Mesendoderm (in vitro differentiated cells): ENCODE results near the gene PNKD.
"Not testable (repeated sequence)": the region's sequence is repeated elsewhere in the genome, so short reads cannot be mapped to it uniquely, and the experiment has no call there.

Experiments used
- DNase-seq: peaks from one replicate; pipeline ENCODE4 v3.0.0; 2013
- H2AK5ac ChIP-seq: 2 replicates; pipeline ENCODE4 v1.6.1; 2013; ENCODE audit warnings: low read length, inconsistent platforms
- H2BK120ac ChIP-seq: 2 replicates; pipeline ENCODE4 v1.6.1; 2013; ENCODE audit warnings: low read depth, mild to moderate bottlenecking, low read length, moderate library complexity, mixed read lengths
- H2BK15ac ChIP-seq: replicated peaks from 2 replicates; pipeline ENCODE4 v1.6.1; 2013; ENCODE audit warnings: low read depth, mild to moderate bottlenecking, moderate library complexity
- H2BK5ac ChIP-seq: 2 replicates; pipeline ENCODE4 v1.6.1; 2013; ENCODE audit warnings: low read length, inconsistent platforms
- H3K18ac ChIP-seq: 2 replicates; pipeline ENCODE4 v1.6.1; 2013; ENCODE audit warnings: mild to moderate bottlenecking, low read length, mixed read lengths
- H3K23ac ChIP-seq: one replicate; pipeline ENCODE4 v1.6.1; 2013; ENCODE audit warnings: low read length
- H3K27ac ChIP-seq: 2 replicates; pipeline ENCODE4 v1.5.1; 2013; ENCODE audit warnings: low read depth, mild to moderate bottlenecking, inconsistent platforms, low read length, moderate library complexity
- H3K27me3 ChIP-seq: 2 replicates; pipeline ENCODE4 v1.6.1; 2013; ENCODE audit warnings: low read length, control low read depth, mild to moderate bottlenecking, inconsistent platforms; ENCODE audit not compliant: insufficient read depth, poor library complexity
- H3K36me3 ChIP-seq: 2 replicates; pipeline ENCODE4 v1.6.1; 2013; ENCODE audit warnings: low read length, inconsistent platforms; ENCODE audit not compliant: control insufficient read depth, insufficient read depth
- H3K4ac ChIP-seq: one replicate; pipeline ENCODE4 v1.6.1; 2013; ENCODE audit warnings: low read depth, mild to moderate bottlenecking, low read length, moderate library complexity
- H3K4me1 ChIP-seq: 2 replicates; pipeline ENCODE4 v1.6.1; 2013; ENCODE audit warnings: low read depth, low read length, inconsistent platforms; ENCODE audit not compliant: control insufficient read depth
- H3K4me2 ChIP-seq: 2 replicates; pipeline ENCODE4 v1.6.1; 2013; ENCODE audit warnings: low read length
- H3K4me3 ChIP-seq: 2 replicates; pipeline ENCODE4 v1.5.1; 2013; ENCODE audit warnings: mild to moderate bottlenecking, low read length
- H3K56ac ChIP-seq: one replicate; pipeline ENCODE4 v1.6.1; 2013; ENCODE audit warnings: low read length
- H3K79me1 ChIP-seq: 2 replicates; pipeline ENCODE4 v1.6.1; 2013; ENCODE audit warnings: low read length, inconsistent platforms
- H3K79me2 ChIP-seq: 2 replicates; pipeline ENCODE4 v1.6.1; 2013; ENCODE audit warnings: mild to moderate bottlenecking, low read length; ENCODE audit not compliant: control insufficient read depth, insufficient read depth
- H3K9ac ChIP-seq: 2 replicates; pipeline ENCODE4 v1.6.1; 2013; ENCODE audit warnings: low read length, inconsistent platforms
- H4K5ac ChIP-seq: one replicate; pipeline ENCODE4 v1.6.1; 2013; ENCODE audit warnings: low read length
- H4K8ac ChIP-seq: one replicate; pipeline ENCODE4 v1.6.1; 2013; ENCODE audit warnings: low read depth, mild to moderate bottlenecking, control low read depth, low read length, moderate library complexity
- WGBS: extraction: QIAGEN DNeasy Blood & Tissue Kit; methylation state at CpG from one replicate; pipeline ENCODE4 v1.1.7; 2013; ENCODE audit warnings: low lambda C conversion rate, missing lambda C conversion rate; ENCODE audit not compliant: insufficient coverage; ENCODE audit errors: extremely low coverage; 5-methylcytosine and 5-hydroxymethylcytosine counted together

PNKD gene

DNA sequence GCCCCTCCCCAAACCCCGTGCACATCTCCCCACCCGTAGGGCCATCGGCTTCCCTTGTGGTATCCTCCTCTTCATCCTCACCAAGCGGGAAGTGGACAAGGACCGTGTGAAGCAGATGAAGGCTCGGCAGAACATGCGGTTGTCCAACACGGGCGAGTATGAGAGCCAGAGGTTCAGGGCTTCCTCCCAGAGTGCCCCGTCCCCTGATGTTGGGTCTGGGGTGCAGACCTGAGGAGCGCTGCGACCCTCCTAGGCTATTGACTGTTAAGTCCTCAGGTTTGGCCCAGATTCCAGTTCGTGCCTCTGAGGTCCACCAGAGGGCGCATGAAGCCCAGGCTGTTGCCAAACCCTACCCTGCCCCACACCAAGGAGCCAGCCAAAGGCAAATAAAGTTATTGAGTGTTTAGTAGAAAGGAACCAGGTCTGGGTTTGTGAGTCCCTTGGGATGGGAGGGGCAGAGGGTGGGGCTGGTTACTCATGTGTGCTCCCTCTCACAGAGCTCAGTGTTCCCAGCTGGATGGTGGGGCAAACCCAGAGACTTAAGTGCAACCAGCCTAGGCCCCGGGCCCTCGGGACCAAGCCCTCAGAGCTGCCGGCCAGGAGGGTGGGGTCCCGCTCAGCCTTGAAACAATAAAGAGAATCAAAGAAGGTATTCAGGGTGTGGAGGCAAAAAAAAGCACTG lies 2.4 kb downstream of the PNKD start:
- DNase-seq, result peak; percentile 89
- H3K4me1 ChIP-seq, result no peaks in the 10 kb centered on the region
- no peak overlapping the region for H2AK5ac ChIP-seq
- no CpG with 5 or more reads among the region's 18 CpGs for WGBS
- no peak overlapping the region for H3K18ac ChIP-seq
- no peak overlapping the region for H2BK120ac ChIP-seq
- H4K8ac ChIP-seq, result no peak overlapping the region
- no peaks in the 10 kb centered on the region for H3K27me3 ChIP-seq
- no peak overlapping the region for H4K5ac ChIP-seq
- H3K9ac ChIP-seq, result no peak overlapping the region
- H3K79me2 ChIP-seq, result peaks cover 9% of the 10 kb centered on the region
- no peak overlapping the region for H3K4me3 ChIP-seq
- H2BK5ac ChIP-seq, result no peak overlapping the region
- H3K79me1 ChIP-seq, result peaks cover 7% of the 10 kb centered on the region
- H2BK15ac ChIP-seq, result no peak overlapping the region
- no peak overlapping the region for H3K23ac ChIP-seq
- H3K56ac ChIP-seq, result no peak overlapping the region
- no peak overlapping the region for H3K27ac ChIP-seq
- H3K36me3 ChIP-seq, result peaks cover 8% of the 10 kb centered on the region
- H3K4me2 ChIP-seq, result no peak overlapping the region
- no peak overlapping the region for H3K4ac ChIP-seq

DNA sequence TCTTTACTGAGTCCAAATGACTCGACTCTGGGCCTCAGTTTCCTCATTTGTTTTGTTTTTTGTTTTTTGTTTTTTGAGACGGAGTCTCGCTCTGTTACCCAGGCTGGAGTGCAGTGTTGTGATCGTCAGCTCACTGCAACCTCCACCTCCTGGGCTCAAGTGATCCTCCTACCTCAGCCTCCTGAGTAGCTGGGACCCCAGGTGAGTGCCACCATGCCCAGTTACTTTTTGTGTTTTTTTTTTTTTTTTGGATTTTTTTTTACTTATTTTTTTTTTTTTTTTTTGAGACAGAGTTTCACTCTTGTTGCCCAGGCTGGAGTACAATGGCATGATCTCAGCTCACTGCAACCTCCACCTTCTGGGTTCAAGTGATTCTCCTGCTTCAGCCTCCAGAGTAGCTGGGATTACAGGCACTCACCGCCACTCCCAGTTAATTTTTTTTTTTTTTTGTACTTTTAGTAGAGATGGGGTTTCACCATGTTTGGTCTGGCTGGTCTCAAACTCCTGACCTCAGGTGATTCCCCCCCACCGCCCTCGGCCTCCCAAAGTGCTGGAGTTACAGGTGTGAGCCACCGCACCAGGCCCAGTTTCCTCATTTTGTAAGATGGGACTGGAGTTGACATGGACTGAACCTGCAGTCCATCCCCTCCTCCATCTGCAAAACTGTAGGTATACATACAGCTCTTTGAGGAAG lies 3.0 kb downstream of the PNKD start:
- not testable (repeated sequence) for H3K4me3 ChIP-seq, H3K56ac ChIP-seq, H3K79me1 ChIP-seq, H4K5ac ChIP-seq, H3K27me3 ChIP-seq, H2BK15ac ChIP-seq, H3K18ac ChIP-seq, H3K4me2 ChIP-seq, H4K8ac ChIP-seq, H3K79me2 ChIP-seq, H3K4me1 ChIP-seq, H2AK5ac ChIP-seq, H3K27ac ChIP-seq, H3K9ac ChIP-seq, H3K4ac ChIP-seq, H2BK5ac ChIP-seq, H3K23ac ChIP-seq, H2BK120ac ChIP-seq, DNase-seq
- no CpG with 5 or more reads among the region's 8 CpGs for WGBS
- peaks cover 12% of the 10 kb centered on the region for H3K36me3 ChIP-seq

DNA sequence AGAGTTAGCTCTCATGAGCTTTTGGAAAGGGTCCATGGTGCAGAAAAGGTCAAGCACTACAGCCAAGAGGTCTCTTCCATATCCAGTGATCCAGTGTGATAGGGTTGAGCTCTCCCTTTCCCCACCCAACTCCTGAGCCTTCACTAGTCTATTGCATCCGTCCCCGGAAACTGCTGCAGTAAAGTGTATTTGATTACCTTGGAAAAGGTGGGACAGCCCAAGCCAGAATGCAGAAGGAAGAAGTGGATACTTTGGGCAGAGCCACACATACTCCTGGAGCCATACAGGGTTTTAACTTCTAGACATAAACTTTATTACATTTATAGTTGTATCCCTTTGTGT lies 3.6 kb downstream of the PNKD start:
- H3K4me1 ChIP-seq, result no peaks in the 10 kb centered on the region
- no CpG with 5 or more reads among the region's 2 CpGs for WGBS
- no peak overlapping the region for H3K4ac ChIP-seq
- H3K79me1 ChIP-seq, result peaks cover 7% of the 10 kb centered on the region
- H2BK120ac ChIP-seq, result no peak overlapping the region
- H3K27ac ChIP-seq, result no peak overlapping the region
- H3K18ac ChIP-seq, result no peak overlapping the region
- no peaks in the 10 kb centered on the region for H3K27me3 ChIP-seq
- no peak overlapping the region for H2BK5ac ChIP-seq
- no peak overlapping the region for H4K8ac ChIP-seq
- H3K4me2 ChIP-seq, result no peak overlapping the region
- H3K36me3 ChIP-seq, result peaks cover 12% of the 10 kb centered on the region
- no peak overlapping the region for H3K9ac ChIP-seq
- H4K5ac ChIP-seq, result no peak overlapping the region
- H2AK5ac ChIP-seq, result no peak overlapping the region
- H3K23ac ChIP-seq, result no peak overlapping the region
- no peak overlapping the region for H3K4me3 ChIP-seq
- H2BK15ac ChIP-seq, result no peak overlapping the region
- no peak overlapping the region for H3K56ac ChIP-seq
- H3K79me2 ChIP-seq, result peaks cover 9% of the 10 kb centered on the region
- no peak for DNase-seq

DNA sequence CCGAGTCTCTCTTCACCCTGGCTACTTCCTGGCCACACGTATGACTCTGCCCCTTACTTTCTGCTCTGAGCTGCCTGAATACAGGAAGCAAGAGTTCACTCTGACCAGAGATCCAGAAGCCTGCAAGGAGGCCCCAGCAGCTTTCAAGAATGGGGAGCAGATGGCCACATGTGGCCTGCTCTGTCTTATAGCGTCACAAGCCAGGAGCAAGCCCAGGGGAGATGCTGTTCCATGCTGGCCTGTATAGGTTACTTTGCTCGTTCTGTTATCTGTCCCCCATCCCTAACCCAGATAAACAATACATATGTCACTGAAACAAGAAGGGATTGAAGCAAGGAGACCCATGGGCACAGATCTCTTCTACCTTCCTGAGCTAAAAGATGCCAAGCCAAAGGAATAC lies 4.3 kb downstream of the PNKD start:
- Histone ChIP-seq H2BK15ac (no peak overlapping the region), H3K4me1 (no peaks in the 10 kb centered on the region), H3K4me3 (no peak overlapping the region), H3K27ac (no peak overlapping the region), H2AK5ac (no peak overlapping the region), H3K36me3 (peaks cover 12% of the 10 kb centered on the region), H3K4ac (no peak overlapping the region), H3K56ac (no peak overlapping the region), H3K23ac (no peak overlapping the region), H3K27me3 (no peaks in the 10 kb centered on the region), H4K8ac (no peak overlapping the region), H4K5ac (no peak overlapping the region), H3K18ac (no peak overlapping the region), H3K9ac (no peak overlapping the region), H2BK5ac (no peak overlapping the region), H3K79me1 (peaks cover 2% of the 10 kb centered on the region), H3K4me2 (no peak overlapping the region), H3K79me2 (peaks cover 2% of the 10 kb centered on the region), H2BK120ac (no peak overlapping the region)
- WGBS, result no CpG with 5 or more reads among the region's 4 CpGs
- DNase-seq, result no peak

DNA sequence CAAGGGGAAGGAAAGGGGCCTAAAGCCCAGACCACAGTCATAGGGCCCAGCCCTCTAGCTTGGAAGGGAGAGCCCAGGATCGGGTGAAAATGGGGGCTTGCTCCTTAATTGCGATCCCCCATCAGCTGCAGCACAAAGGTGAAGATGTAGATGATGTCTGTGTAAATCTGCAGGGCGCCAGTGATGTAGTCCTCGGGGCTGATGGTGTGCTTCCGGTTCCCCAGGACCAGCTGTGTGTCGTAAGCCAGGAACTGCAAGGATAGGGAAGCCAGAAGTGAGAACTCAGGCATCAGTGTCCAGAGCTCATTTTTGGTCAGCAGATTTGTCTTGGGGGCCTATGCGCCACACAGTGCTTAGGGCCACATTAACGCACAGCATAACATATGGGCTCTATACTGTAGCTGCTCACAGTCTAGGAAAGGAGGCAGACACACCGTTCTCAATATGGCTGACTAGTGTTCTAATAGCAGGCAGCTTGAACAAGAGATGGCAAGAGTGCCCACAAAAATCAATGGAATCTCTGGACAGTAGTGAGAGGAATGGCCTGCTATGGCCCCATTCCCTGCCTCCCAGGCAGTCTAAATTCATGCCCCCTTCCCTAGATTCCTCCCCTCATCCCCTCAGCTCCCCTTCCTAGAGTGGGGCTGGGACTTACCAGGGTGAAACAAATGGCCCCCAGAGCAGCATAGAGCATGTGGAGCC lies 5.2 kb downstream of the PNKD start:
- no peak overlapping the region for H3K18ac ChIP-seq
- H3K4me2 ChIP-seq, result no peak overlapping the region
- no peak overlapping the region for H2BK5ac ChIP-seq
- H3K27ac ChIP-seq, result no peak overlapping the region
- H2BK15ac ChIP-seq, result no peak overlapping the region
- H2AK5ac ChIP-seq, result no peak overlapping the region
- H3K27me3 ChIP-seq, result no peaks in the 10 kb centered on the region
- no peak overlapping the region for H4K8ac ChIP-seq
- H3K4me3 ChIP-seq, result no peak overlapping the region
- no peak overlapping the region for H3K9ac ChIP-seq
- H3K79me1 ChIP-seq, result no peaks in the 10 kb centered on the region
- no peak for DNase-seq
- H2BK120ac ChIP-seq, result no peak overlapping the region
- no peak overlapping the region for H4K5ac ChIP-seq
- no CpG with 5 or more reads among the region's 9 CpGs for WGBS
- peaks cover 12% of the 10 kb centered on the region for H3K36me3 ChIP-seq
- no peaks in the 10 kb centered on the region for H3K4me1 ChIP-seq
- H3K4ac ChIP-seq, result no peak overlapping the region
- no peak overlapping the region for H3K23ac ChIP-seq
- H3K79me2 ChIP-seq, result no peaks in the 10 kb centered on the region
- no peak overlapping the region for H3K56ac ChIP-seq
